ENCODE results near the gene MPP4. TPM values are rescaled to one million over a fixed set of nuclear protein-coding genes. Genes with fewer than 3 reads are reported as not detected.

The MPP4 gene
- total RNA-seq, 2 donors from 2014 or later: not detected

DNA sequence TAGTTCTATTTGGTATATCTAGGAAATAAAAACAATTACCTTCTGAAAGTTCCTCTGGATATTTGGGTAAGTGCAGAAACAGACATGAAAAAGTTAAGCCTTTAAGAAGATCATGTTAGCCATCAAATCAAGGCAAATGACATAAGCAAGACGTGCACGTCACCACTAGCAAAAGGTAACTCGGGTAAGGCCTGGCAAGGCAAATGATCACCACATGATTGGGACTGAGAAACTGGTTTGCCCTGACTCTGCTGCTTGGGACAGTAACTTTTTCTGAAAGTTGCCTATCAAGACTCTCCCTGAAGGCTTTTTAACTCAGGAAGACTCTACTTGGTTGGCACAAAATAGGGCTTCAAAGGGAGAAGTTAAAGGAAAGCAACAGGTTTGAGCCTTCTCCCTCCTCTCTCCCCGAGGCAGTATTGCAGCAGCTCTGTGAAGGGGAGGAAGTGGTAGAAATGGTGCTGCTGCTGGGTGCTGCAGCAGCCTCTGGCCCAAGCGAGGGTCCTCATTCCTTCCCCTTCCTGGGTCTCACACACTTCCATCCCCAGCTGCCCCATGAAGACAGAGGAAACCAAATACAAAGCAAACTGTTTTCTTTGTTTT lies 38.0 kb downstream of the MPP4 start:
- Mint-ChIP-seq H3K4me3 (no peak overlapping the region), H3K9me3 (no peaks in the 10 kb centered on the region), H3K27me3 (peaks cover 0 to 17% of the 10 kb centered on the region in 2 donors), H3K36me3 (no peaks in the 10 kb centered on the region), H3K27ac (no peak overlapping the region), H3K4me1 (ENCODE audit: low read depth in 2 of 2) (peaks cover 8 to 10% of the 10 kb centered on the region in 2 donors)
- DNase-seq (ENCODE audit: low spot score): no peak
- ATAC-seq: no peak

DNA sequence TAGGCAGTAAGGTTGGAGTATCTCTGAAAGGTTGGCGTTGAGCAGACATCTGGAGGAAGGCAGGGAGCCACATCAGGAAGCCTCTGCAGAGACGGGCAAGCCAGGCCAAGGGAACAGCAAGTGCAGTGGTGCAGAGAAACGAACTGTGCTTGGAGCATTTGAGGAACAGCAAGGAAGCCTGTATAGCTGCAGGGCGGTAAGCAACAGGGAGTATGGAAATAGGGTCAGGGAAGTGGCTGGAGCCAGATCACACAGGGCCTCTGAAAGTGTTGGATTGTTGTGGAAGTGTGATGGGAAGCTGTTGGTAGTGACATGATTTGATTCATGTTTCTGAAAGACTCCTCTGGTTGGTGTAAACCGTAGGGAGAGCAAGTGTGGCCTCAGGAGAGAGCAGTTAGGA lies 41.7 kb downstream of the MPP4 start:
- H3K36me3 Mint-ChIP-seq: no peaks in the 10 kb centered on the region
- H3K9me3 Mint-ChIP-seq: no peaks in the 10 kb centered on the region
- H3K27me3 Mint-ChIP-seq: peaks cover 11 to 21% of the 10 kb centered on the region in 2 donors
- no peak overlapping the region for H3K4me3 Mint-ChIP-seq
- H3K4me1 Mint-ChIP-seq (ENCODE audit: low read depth in 2 of 2): peaks cover 8 to 16% of the 10 kb centered on the region in 2 donors
- DNase-seq (ENCODE audit: low spot score) (no peak), ATAC-seq (no peak)
- H3K27ac Mint-ChIP-seq: peak overlapping the region in 1 of 2 donors; percentile 13

DNA sequence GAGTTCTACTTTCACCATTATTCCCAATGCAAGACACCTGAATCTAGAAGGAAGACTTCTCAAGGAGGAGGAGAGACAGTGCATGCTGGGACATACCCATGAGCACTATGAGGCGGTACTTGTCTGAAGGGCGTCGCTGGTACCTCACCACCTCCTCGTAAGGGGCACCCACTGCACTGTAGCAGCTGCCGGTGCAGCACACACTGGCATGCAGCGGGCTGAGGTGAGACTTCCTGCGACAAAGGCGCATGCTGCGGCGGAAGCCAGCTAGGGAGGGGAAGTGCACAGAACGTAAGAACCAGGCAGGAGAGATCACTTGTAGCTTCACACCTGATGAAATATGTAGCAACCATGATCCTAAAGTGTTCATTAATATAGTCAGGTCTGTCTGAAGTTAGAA lies 42.3 kb downstream of the MPP4 start:
- H3K36me3 Mint-ChIP-seq: no peaks in the 10 kb centered on the region
- H3K4me3 Mint-ChIP-seq: no peak overlapping the region
- no peaks in the 10 kb centered on the region for H3K9me3 Mint-ChIP-seq
- DNase-seq (ENCODE audit: low spot score): no peak
- ATAC-seq: peak; percentile 73 to 80
- H3K27ac Mint-ChIP-seq: peak overlapping the region; percentile 11 to 13
- peaks cover 11 to 21% of the 10 kb centered on the region in 2 donors for H3K27me3 Mint-ChIP-seq
- H3K4me1 Mint-ChIP-seq (ENCODE audit: low read depth in 2 of 2): peaks cover 8 to 16% of the 10 kb centered on the region in 2 donors

DNA sequence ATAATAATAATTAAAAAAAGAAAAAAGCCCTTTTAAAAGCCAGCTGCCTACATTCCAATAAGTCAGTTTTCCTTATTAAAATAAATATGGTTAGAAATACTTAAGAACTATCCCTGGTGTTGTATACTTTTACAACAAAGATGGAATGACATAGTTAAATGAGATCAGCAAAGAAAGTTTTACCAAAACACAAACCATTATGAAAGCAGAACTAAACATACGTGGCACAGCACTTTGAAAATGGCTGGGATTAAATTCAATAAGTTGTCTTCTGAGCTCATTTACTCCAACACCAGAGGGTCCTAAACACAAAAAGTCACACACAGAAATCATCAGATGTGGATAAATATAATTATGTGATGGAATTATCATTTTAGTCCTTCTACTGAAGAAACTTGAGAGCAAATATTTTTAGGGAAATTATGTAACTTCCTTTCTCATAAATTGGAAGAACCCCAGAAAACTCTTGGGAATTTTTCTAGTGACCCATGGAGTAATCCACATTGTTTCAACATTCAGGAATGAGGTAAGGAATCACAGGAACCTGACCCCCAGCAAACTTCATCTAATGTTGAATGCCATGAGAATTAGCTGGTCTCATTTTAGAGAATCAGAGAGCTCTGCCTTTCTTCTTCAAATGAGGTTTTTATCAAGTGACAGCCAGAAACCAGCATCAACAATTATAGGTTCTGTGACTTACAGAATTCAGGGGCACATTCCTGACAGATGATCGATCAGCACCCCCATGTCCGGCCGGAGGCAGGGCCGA lies 43.6 kb downstream of the MPP4 start:
- Mint-ChIP-seq H3K4me3 (no peak overlapping the region), H3K27me3 (peaks cover 11 to 22% of the 10 kb centered on the region in 2 donors), H3K4me1 (ENCODE audit: low read depth in 2 of 2) (peaks cover 8 to 16% of the 10 kb centered on the region in 2 donors), H3K9me3 (no peaks in the 10 kb centered on the region), H3K36me3 (no peaks in the 10 kb centered on the region), H3K27ac (no peak overlapping the region)
- no peak for ATAC-seq
- no peak for DNase-seq (ENCODE audit: low spot score)

DNA sequence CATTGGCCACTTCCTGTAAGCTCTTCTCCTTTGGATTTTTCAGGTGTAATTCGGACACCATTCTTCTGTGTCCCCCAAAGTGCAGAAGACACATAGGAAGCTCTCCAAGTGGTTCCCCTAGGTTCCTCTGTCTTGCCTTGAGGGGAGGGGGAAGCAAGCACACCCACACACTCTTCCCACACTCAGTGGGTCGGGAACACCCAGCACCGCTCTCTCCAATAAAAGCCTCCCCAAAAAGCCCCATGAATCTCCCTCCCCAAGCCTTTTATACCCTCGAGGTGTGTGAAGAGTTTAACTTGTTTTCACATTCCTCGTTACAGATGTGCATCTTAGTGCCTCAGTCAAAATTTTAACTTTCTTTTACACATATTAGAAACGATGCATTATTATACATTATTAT lies 45.2 kb downstream of the MPP4 start:
- ATAC-seq: no peak
- Mint-ChIP-seq H3K9me3 (no peaks in the 10 kb centered on the region), H3K27me3 (peaks cover 11 to 34% of the 10 kb centered on the region in 2 donors), H3K36me3 (no peaks in the 10 kb centered on the region), H3K4me1 (ENCODE audit: low read depth in 2 of 2) (peaks cover 8 to 16% of the 10 kb centered on the region in 2 donors), H3K4me3 (no peak overlapping the region), H3K27ac (no peak overlapping the region)
- no peak for DNase-seq (ENCODE audit: low spot score)

DNA sequence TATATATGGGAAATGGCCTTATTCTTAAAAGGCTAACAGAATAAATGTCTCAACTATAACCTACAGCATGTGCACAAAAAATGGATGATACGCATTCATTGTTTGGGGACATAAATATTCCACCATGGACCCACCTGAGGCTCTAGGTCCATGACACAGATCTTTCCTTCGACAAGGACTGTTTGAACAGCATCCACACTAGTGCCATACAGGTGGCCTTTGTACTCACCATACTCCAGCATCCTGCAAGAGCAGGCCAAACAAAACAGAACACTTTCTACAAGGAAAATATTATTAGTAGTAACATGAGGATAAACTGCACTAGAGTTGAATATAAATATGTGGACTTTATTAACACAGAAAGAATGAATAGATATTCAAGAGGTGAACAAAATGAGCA lies 49.0 kb downstream of the MPP4 start:
- H3K4me1 Mint-ChIP-seq (ENCODE audit: low read depth in 2 of 2): peaks cover 0 to 6% of the 10 kb centered on the region in 2 donors
- ATAC-seq: no peak
- DNase-seq (ENCODE audit: low spot score): no peak

DNA sequence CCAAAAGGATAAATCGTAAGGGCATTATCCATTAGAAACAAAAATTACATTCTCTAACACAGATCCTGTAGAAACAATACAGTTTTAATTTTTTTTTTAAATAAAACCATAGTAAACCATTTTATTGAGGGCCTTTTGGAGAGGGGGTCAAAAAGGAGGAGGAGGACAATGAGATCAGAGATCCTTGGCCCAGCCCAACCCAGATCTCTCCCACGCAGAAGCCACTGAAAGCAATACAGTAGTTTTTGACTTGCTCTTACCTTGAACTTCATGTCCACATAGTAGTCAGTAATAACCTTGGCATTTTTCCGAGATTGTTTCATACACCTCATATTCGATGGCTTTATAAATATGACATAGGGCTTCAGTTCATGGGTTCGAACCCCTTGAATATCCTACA lies 51.0 kb downstream of the MPP4 start:
- H3K27ac Mint-ChIP-seq: no peak overlapping the region
- no peaks in the 10 kb centered on the region for H3K9me3 Mint-ChIP-seq
- peaks cover 6% of the 10 kb centered on the region for H3K36me3 Mint-ChIP-seq
- H3K4me3 Mint-ChIP-seq: no peak overlapping the region
- no peak for DNase-seq (ENCODE audit: low spot score)
- H3K4me1 Mint-ChIP-seq (ENCODE audit: low read depth in 2 of 2): peaks cover 4 to 11% of the 10 kb centered on the region in 2 donors
- no peak for ATAC-seq
- H3K27me3 Mint-ChIP-seq: peaks cover 13 to 28% of the 10 kb centered on the region in 2 donors

More for the DNA sequence above, 49.0 kb downstream of the MPP4 start:
- no peak overlapping the region for H3K27ac Mint-ChIP-seq
- no peaks in the 10 kb centered on the region for H3K36me3 Mint-ChIP-seq
- no peaks in the 10 kb centered on the region for H3K9me3 Mint-ChIP-seq
- no peak overlapping the region for H3K4me3 Mint-ChIP-seq
- H3K27me3 Mint-ChIP-seq: peaks cover 15 to 29% of the 10 kb centered on the region in 2 donors

DNA sequence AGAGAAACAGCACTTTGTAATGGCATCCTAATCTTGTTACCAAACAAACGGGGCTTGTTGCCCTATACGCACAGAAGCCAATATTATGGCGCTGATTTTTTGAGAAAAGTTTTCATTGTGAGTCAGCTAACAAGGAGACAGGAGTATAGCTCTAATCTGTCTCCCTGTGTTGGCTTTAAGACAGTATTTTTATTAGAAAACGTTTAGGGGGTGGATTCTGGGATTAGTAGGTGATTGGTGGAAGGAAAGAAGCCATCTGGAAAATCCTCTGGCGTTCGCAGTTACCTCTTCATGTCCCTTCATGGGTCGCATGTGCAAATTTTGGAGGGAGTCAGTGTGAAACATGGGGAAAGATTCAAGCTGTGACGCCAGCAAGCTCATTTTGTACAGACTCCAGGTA lies 54.4 kb downstream of the MPP4 start:
- H3K36me3 Mint-ChIP-seq: peaks cover 6% of the 10 kb centered on the region
- H3K9me3 Mint-ChIP-seq: no peaks in the 10 kb centered on the region
- peaks cover 7 to 14% of the 10 kb centered on the region in 2 donors for H3K4me1 Mint-ChIP-seq (ENCODE audit: low read depth in 2 of 2)
- ATAC-seq: no peak
- no peak for DNase-seq (ENCODE audit: low spot score)
- H3K27ac Mint-ChIP-seq: peak overlapping the region in 1 of 2 donors; percentile 76
- peaks cover 12 to 18% of the 10 kb centered on the region in 2 donors for H3K27me3 Mint-ChIP-seq
- peak overlapping the region; percentile 89 for H3K4me3 Mint-ChIP-seq

DNA sequence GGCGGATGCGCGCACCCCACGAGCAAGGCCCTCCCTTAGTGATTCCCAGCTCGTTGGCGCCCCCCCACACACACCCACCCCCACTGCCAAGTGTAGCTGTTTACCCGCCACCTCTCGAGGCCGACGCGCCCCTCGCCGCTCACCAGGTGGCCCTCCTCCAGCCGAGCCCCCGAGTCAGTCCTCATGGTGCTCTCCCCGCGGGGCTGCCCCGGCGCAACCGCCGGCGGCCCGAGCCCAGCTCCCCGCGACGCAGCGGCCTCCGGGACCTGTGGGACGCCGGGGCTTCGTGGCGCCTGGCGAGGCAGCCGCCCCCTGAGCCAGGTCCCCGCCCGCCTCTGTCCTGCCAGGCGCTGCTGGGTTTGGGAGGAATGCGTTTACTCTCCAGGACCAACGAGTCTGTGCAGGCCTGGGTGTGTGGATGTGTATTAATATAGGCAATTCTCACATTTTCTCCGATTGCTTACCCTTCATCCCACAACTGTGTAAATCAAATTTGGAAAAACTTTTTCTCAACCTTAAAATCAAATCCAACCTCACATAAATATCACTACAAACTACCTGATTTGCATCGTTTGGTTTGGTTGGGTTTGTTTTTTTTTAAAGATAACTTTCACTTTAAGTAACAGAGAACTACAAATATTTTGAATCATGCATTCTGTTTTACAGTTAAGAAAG lies 55.1 kb downstream of the MPP4 start, which contains the start of gene TMEM237:
TSS of gene TMEM237 (minus strand) at position 288 of the 675 bp plus-strand sequence. CDS start at position 185, 103 bp downstream.
- H3K27me3 Mint-ChIP-seq: peaks cover 12 to 14% of the 10 kb centered on the region in 2 donors
- H3K9me3 Mint-ChIP-seq: no peaks in the 10 kb centered on the region
- DNase-seq (ENCODE audit: low spot score) (no peak), ATAC-seq (peak; percentile 59 to 72)
- peaks cover 6% of the 10 kb centered on the region for H3K36me3 Mint-ChIP-seq
- peak within 1 kb of the TSS; percentile 89 for H3K4me3 Mint-ChIP-seq
- H3K27ac Mint-ChIP-seq: peak within 1 kb of the TSS; percentile 76 to 92
- peaks cover 7 to 14% of the 10 kb centered on the region in 2 donors for H3K4me1 Mint-ChIP-seq (ENCODE audit: low read depth in 2 of 2)

DNA sequence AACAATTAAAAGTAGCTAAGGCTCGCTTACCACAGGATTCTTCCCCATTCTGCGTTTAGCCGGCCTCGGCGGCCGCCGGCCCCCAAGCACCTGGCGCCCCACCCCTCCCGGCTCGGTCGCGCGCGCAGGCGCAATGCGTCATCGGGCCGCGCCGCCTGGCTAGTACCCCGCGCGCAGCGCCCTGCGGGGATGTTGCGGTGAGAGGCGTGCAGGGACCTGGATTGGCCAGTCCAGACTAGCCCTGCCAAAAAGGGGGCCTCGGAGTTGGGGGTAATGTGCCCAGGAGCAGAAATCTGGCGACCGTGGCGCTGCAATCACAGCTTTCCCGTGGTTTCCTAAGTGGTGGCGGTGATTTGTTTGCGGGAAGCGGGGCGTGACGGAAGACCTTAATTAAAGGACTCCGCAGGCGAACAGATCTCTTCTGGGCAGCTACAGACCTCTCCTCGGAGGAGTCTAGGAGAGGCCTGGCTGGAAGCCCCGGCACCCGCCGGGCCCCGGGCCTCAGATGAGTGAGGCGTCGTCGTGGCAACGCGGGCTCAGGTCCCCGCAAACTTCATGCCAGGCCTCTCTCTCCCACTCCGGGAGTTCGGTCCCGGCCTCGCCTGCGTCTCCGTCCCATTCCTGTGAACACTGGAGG lies 55.7 kb downstream of the MPP4 start:
- H3K4me3 Mint-ChIP-seq: peak overlapping the region; percentile 89
- H3K4me1 Mint-ChIP-seq (ENCODE audit: low read depth in 2 of 2): peaks cover 7 to 14% of the 10 kb centered on the region in 2 donors
- H3K27ac Mint-ChIP-seq: peak overlapping the region; percentile 76 to 92
- H3K9me3 Mint-ChIP-seq: no peaks in the 10 kb centered on the region
- H3K36me3 Mint-ChIP-seq: peaks cover 6% of the 10 kb centered on the region
- peak; percentile 89 for DNase-seq (ENCODE audit: low spot score)
- H3K27me3 Mint-ChIP-seq: peaks cover 9 to 14% of the 10 kb centered on the region in 2 donors
- ATAC-seq: peak; percentile 95 to 96

DNA sequence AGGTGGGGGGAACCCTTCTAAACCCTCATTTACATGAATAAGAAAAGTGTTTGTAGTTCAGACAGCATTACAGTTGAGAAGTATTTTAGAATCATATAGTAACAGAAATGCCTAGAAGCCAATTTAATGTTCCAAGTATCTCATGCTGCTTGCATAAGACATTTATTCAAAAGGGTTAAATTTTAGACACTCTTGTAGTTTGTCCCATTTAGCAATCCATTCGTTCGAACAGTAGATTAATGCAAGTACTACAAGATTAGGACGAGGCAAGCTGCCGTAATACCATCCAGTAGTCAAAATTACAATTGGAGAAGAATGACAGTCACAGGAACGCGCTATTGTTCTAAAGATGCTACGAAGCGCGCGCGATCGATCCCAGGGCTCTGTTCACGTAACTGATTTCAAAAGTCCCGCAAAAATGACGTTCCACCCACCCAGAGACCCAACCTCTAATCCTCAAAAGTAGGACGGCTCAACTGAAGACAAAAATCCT lies 56.3 kb downstream of the MPP4 start:
- H3K9me3 Mint-ChIP-seq: no peaks in the 10 kb centered on the region
- ATAC-seq (peak; percentile 55 to 73), DNase-seq (ENCODE audit: low spot score) (no peak)
- H3K36me3 Mint-ChIP-seq: peaks cover 6% of the 10 kb centered on the region
- H3K27ac Mint-ChIP-seq: peak overlapping the region; percentile 76 to 92
- peaks cover 7 to 14% of the 10 kb centered on the region in 2 donors for H3K4me1 Mint-ChIP-seq (ENCODE audit: low read depth in 2 of 2)
- H3K27me3 Mint-ChIP-seq: peaks cover 9 to 14% of the 10 kb centered on the region in 2 donors
- H3K4me3 Mint-ChIP-seq: peak overlapping the region; percentile 89

DNA sequence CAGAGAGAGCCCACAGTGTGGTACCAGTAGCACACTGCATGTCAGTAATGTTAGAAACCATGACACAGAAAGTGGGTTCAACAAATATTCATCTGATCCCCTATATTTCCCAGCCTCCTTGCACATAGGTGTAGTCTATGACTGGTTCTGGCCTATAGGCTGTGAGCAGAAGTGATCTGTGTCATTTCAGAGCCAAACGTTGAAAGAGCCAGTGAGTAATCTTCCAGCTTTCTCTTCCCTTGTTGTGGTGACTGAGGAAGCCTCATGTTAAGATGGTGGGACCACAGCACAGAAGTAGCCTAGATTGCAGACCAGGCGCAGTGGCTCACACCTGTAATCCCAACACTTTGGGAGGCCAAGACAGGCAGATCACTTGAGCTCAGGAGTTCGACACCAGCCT lies 59.2 kb downstream of the MPP4 start:
- ATAC-seq (no peak), DNase-seq (ENCODE audit: low spot score) (no peak)
- peaks cover 5 to 9% of the 10 kb centered on the region in 2 donors for H3K27me3 Mint-ChIP-seq
- H3K27ac Mint-ChIP-seq: no peak overlapping the region
- no peaks in the 10 kb centered on the region for H3K9me3 Mint-ChIP-seq
- peaks cover 7 to 13% of the 10 kb centered on the region in 2 donors for H3K4me1 Mint-ChIP-seq (ENCODE audit: low read depth in 2 of 2)
- H3K4me3 Mint-ChIP-seq: no peak overlapping the region
- H3K36me3 Mint-ChIP-seq: peaks cover 11% of the 10 kb centered on the region

DNA sequence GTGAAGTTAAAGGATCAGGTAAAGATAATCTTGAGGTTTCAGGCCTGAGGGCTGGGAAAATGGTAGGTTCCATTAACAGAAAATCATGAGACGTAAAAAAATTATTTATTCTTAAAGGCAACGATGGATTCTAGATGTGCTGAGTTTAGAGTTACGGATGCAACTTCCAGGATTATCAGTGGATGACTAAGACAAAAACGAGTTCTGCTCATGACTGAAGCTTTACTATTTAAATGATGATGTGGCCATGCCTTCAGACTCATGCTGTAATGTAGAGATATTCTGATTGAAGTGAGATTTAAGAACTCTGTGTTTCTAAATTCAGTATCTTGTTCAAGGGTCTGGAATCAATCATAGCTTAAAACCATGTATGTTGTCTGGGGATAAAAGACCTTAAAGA lies 60.1 kb downstream of the MPP4 start:
- Mint-ChIP-seq H3K9me3 (no peaks in the 10 kb centered on the region), H3K36me3 (peaks cover 5% of the 10 kb centered on the region), H3K27me3 (peaks cover 0 to under 1% of the 10 kb centered on the region in 2 donors), H3K4me3 (no peak overlapping the region), H3K4me1 (ENCODE audit: low read depth in 2 of 2) (peaks cover 4% of the 10 kb centered on the region in 2 donors), H3K27ac (no peak overlapping the region)
- ATAC-seq (no peak), DNase-seq (ENCODE audit: low spot score) (no peak)
